Endothelial cell of umbilical vein (primary cell): Measurements from ENCODE around the gene ADAP1. TPM values are rescaled to one million over a fixed set of nuclear protein-coding genes. Genes with fewer than 3 reads are reported as not detected.

Experiments
- BruUV-seq: library from RNA; stranded (reverse); fragments of 400-500 nt; replicated peaks from 2 replicates; lab custom pipeline; 2021; lab: Mats Ljungman, UMichigan
- CTCF ChIA-PET: fragments of 300-600, 350-600 bp; sonication (Branson Sonifier 250); formaldehyde crosslinking; loops from one replicate; lab custom pipeline; 2021; ENCODE audit warnings: antibody characterized with exemption, inconsistent platforms; lab: Charles Lee
- POLR2A ChIA-PET: fragments of 300-600, 350-600 bp; sonication (Branson Sonifier 250); formaldehyde crosslinking; loops from one replicate; lab custom pipeline; 2021; ENCODE audit warnings: antibody characterized with exemption, inconsistent platforms; lab: Charles Lee
- DNase-seq: peaks from one replicate; pipeline ENCODE4 v3.0.0-alpha.2; 2011; ENCODE audit warnings: low read depth, low spot score
- FAIRE-seq: peaks from 2 replicates; lab custom pipeline; 2011; peaks lifted over from hg19 to GRCh38; lab: Jason Lieb, UNC
- H2AFZ ChIP-seq: 2 replicates; pipeline ENCODE4 v1.6.0; 2012; ENCODE audit warnings: low read depth, low read length, control low read depth, inconsistent platforms
- H3K27ac ChIP-seq: 2 replicates; pipeline ENCODE4 v1.5.1; 2011; ENCODE audit warnings: low read depth, mild to moderate bottlenecking, control low read depth, low read length, moderate library complexity; ENCODE audit not compliant: insufficient read depth
- H3K27me3 ChIP-seq, 2 experiments: 2 replicates each; pipeline versions ENCODE4 v1.6.0 to v1.6.1; 2011; ENCODE audit warnings: low read length in 2 of 2, mixed read lengths in 1 of 2; ENCODE audit not compliant: control insufficient read depth in 2 of 2, insufficient read depth in 2 of 2
- H3K36me3 ChIP-seq, 2 experiments: 2 replicates in 1 of 2; 3 replicates in 1 of 2; pipeline ENCODE4 v1.5.1; 2011; ENCODE audit warnings: low read length in 2 of 2, mild to moderate bottlenecking in 1 of 2, moderate library complexity in 1 of 2; ENCODE audit not compliant: control insufficient read depth in 2 of 2, insufficient read depth in 2 of 2; ENCODE audit errors: extremely low read depth in 1 of 2
- H3K4me1 ChIP-seq: 3 replicates; pipeline ENCODE4 v1.5.1; 2011; ENCODE audit warnings: mild to moderate bottlenecking, low read length; ENCODE audit not compliant: control insufficient read depth, insufficient read depth; ENCODE audit errors: extremely low read depth
- H3K4me2 ChIP-seq: 2 replicates; pipeline ENCODE4 v1.6.1; 2011; ENCODE audit warnings: low read length, control low read depth, mixed read lengths; ENCODE audit not compliant: insufficient read depth
- H3K4me3 ChIP-seq, 3 experiments: fragments of 200-600 bp in 1 of 3; sonication (generic), shearing (Covaris generic) in 1 of 3; replicated peaks in 1 of 3; 2 replicates each; pipeline ENCODE4 v1.5.1; 2011 to 2016; ENCODE audit warnings: control low read depth in 3 of 3, low read length in 3 of 3, mild to moderate bottlenecking in 2 of 3, inconsistent platforms in 1 of 3, low read depth in 1 of 3, moderate library complexity in 1 of 3; ENCODE audit not compliant: insufficient read depth in 1 of 3
- H3K79me2 ChIP-seq: 2 replicates; pipeline ENCODE4 v1.6.0; 2012; ENCODE audit warnings: low read length, inconsistent platforms; ENCODE audit not compliant: control insufficient read depth, insufficient read depth
- H3K9ac ChIP-seq: replicated peaks from 2 replicates; pipeline ENCODE3; 2011; ENCODE audit warnings: low read length, control low read depth; ENCODE audit not compliant: insufficient read depth; ENCODE audit errors: extremely low read depth
- H3K9me1 ChIP-seq: replicated peaks from 3 replicates; pipeline ENCODE4 v1.6.0; 2011; ENCODE audit warnings: mild to moderate bottlenecking, low read length; ENCODE audit not compliant: control insufficient read depth, insufficient read depth; ENCODE audit errors: extremely low read depth
- H3K9me3 ChIP-seq: replicated peaks from 2 replicates; pipeline ENCODE4 v1.5.1; 2012; ENCODE audit warnings: low read length, inconsistent platforms; ENCODE audit not compliant: control insufficient read depth, insufficient read depth
- H4K20me1 ChIP-seq: replicated peaks from 2 replicates; pipeline ENCODE3; 2011; ENCODE audit warnings: mild to moderate bottlenecking, low read length; ENCODE audit not compliant: control insufficient read depth, insufficient read depth; ENCODE audit errors: extremely low read depth
- EZH2 ChIP-seq: IDR thresholded peaks from 2 replicates; pipeline ENCODE4 v1.6.1; 2012; ENCODE audit warnings: borderline replicate concordance, low read depth, mild to moderate bottlenecking, moderate library complexity, low read length, inconsistent platforms; ENCODE audit not compliant: severe bottlenecking
- FOS ChIP-seq: IDR thresholded peaks from 2 replicates; pipeline ENCODE4 v1.6.1; 2011; ENCODE audit warnings: mild to moderate bottlenecking, low read length, moderate library complexity, borderline replicate concordance; ENCODE audit not compliant: insufficient read depth
- GATA2 ChIP-seq: IDR thresholded peaks from 2 replicates; pipeline ENCODE4 v1.7.0; 2011; ENCODE audit warnings: low read depth, mild to moderate bottlenecking, moderate library complexity, mixed read lengths, low read length; ENCODE audit not compliant: insufficient read length, insufficient read depth
- JUN ChIP-seq: IDR thresholded peaks from 2 replicates; pipeline ENCODE4 v1.6.1; 2011; ENCODE audit warnings: borderline replicate concordance, low read depth; ENCODE audit not compliant: insufficient read length, insufficient read depth
- MYC ChIP-seq: IDR thresholded peaks from one replicate; pipeline ENCODE4 v1.6.1; 2011; ENCODE audit warnings: mild to moderate bottlenecking, low read depth, low read length
- POLR2A ChIP-seq: IDR thresholded peaks from 2 replicates; pipeline ENCODE4 v1.6.1; 2012; ENCODE audit warnings: low read depth, mild to moderate bottlenecking, control low read depth, low read length
- POLR2AphosphoS5 ChIP-seq: IDR thresholded peaks from 2 replicates; pipeline ENCODE4 v1.6.1; 2012; ENCODE audit warnings: low read depth, mild to moderate bottlenecking, control low read depth, low read length, moderate library complexity; ENCODE audit not compliant: insufficient read depth
- dilution Hi-C: fragments of 300-500 bp; cut with MboI; formaldehyde crosslinking; loops from one replicate; pipeline ENCODE4 v1.15.0; 2019; ENCODE audit warnings: low sequenced_read_pairs; ENCODE audit not compliant: extremely low pct_ligation_motif_present
- intact Hi-C: fragments of 100-400 bp; cut with micrococcal nuclease; formaldehyde crosslinking; loops from one replicate; pipeline ENCODE4 v1.10.0; 2022
- polyA plus RNA-seq, 4 experiments: library from polyadenylated mRNA; depleted of rRNA in 3 of 4; stranded (reverse) in 3 of 4; unstranded in 1 of 4; fragments of >200 nt; gene quantifications; 2 replicates each; pipeline versions ENCODE4 v1.2.1 to v1.2.3, GENCODE V29; 2011 to 2012; ENCODE audit warnings: missing spikeins in 1 of 4
- total RNA-seq: library from RNA; stranded (reverse); gene quantifications from 2 replicates; pipeline ENCODE4 v1.2.3, GENCODE V29; 2021
- TF ChIP-seq, protein P1 (sequence below), 2 donors: IDR thresholded peaks; 1 replicate in 1 of 2; 2 replicates in 1 of 2; pipeline ENCODE4 v1.5.1; 2011; ENCODE audit warnings: low read length in 2 of 2, mild to moderate bottlenecking in 2 of 2, moderate library complexity in 2 of 2, control low read depth in 1 of 2, inconsistent platforms in 1 of 2, low read depth in 1 of 2; ENCODE audit not compliant: insufficient read depth in 1 of 2; ENCODE audit errors: extremely low read depth in 1 of 2
- TF ChIP-seq, protein P2 (sequence below): IDR thresholded peaks from 2 replicates; pipeline ENCODE4 v1.6.1; 2011; ENCODE audit not compliant: insufficient read depth, insufficient read length

ADAP1 gene
- total and polyA plus RNA-seq, 2 donors (not counting 3 experiments of a cell fraction or from before 2014, with no cell fraction given) = 0.49 to 0.58 TPM

DNA sequence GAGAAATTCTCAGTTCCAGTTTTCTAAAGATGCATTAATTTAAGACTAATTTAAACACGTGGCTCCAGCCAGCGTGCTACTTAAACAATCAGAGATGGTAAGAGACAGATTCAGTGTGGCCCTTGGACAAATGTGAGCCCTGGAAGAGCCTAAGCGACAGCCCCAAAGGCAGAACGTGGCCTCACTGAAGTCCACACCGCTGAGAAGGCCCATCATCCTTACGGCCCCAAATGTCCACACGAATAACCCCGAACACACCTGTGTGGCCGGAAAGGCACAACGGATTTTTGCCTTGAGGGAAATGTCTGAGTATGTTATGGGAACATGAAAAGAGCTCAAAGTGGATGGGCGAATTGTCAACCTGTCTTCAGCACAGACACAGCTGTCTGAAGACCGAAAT lies 17.6 kb upstream of the ADAP1 start:
- Histone ChIP-seq H3K4me3 (no peak overlapping the region), H3K9me3 (no peaks in the 10 kb centered on the region), H3K79me2 (peaks cover 45% of the 10 kb centered on the region), H3K27me3 (no peaks in the 10 kb centered on the region), H3K4me2 (no peak overlapping the region), H3K36me3 (peaks cover 19 to 23% of the 10 kb centered on the region in 2 experiments), H2AFZ (no peak overlapping the region), H3K9ac (no peak overlapping the region), H3K27ac (no peak overlapping the region), H4K20me1 (no peaks in the 10 kb centered on the region), H3K9me1 (no peaks in the 10 kb centered on the region), H3K4me1 (peaks cover 9% of the 10 kb centered on the region)
- FAIRE-seq = no peak
- BruUV-seq = no TSS peak
- ChIA-PET CTCF (interaction anchor here (1.5 kb wide), 3 partner anchors 14 to 205 kb away, joined by 3 to 5 read pairs (median 4); no protein-coding TSS in a partner anchor), POLR2A (no interaction called here)
- no peak for DNase-seq
- dilution Hi-C loops = no loop called here
- intact Hi-C loops = no loop called here
- TF ChIP-seq POLR2AphosphoS5 = no peak
- TF ChIP-seq, protein P1, sequence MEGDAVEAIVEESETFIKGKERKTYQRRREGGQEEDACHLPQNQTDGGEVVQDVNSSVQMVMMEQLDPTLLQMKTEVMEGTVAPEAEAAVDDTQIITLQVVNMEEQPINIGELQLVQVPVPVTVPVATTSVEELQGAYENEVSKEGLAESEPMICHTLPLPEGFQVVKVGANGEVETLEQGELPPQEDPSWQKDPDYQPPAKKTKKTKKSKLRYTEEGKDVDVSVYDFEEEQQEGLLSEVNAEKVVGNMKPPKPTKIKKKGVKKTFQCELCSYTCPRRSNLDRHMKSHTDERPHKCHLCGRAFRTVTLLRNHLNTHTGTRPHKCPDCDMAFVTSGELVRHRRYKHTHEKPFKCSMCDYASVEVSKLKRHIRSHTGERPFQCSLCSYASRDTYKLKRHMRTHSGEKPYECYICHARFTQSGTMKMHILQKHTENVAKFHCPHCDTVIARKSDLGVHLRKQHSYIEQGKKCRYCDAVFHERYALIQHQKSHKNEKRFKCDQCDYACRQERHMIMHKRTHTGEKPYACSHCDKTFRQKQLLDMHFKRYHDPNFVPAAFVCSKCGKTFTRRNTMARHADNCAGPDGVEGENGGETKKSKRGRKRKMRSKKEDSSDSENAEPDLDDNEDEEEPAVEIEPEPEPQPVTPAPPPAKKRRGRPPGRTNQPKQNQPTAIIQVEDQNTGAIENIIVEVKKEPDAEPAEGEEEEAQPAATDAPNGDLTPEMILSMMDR (IDR thresholded peaks at IDR 0.05; ENCODE audit: extremely low read depth in 1 of 2, insufficient read depth in 1 of 2, low read depth in 1 of 2, low read length in 2 of 2) = no peak
- TF ChIP-seq JUN = no peak

DNA sequence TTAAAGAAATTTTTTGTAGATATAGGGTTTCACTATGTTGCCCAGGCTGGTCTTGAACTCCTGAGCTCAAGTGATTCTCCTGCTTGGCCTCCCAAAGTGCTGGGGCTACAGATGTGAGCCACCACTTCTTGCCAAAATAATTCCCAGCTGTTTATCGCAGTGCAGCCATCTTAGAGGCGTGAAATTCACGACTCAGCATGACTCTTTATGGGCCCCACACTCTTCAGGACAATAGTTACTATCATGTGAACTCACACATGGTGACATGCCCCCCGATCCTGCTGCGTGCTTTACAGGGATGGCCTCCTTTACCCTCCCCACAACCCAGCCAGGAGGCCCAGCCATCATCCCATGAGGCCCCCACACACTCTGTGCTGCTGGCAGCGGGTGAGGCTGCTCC lies 16.3 kb upstream of the ADAP1 start:
- CTCF ChIA-PET = interaction anchor here (0.7 kb wide), 1 partner anchor 117 kb away, joined by 3 read pairs; the partner anchor contains the start of gene GPER1
- Histone ChIP-seq H3K79me2 (peaks cover 45% of the 10 kb centered on the region), H3K9ac (no peak overlapping the region), H2AFZ (no peak overlapping the region), H3K9me1 (no peaks in the 10 kb centered on the region), H3K36me3 (peaks cover 19 to 24% of the 10 kb centered on the region in 2 experiments), H3K27ac (no peak overlapping the region), H3K4me1 (peaks cover 8% of the 10 kb centered on the region), H3K27me3 (no peaks in the 10 kb centered on the region), H3K9me3 (no peaks in the 10 kb centered on the region), H3K4me3 (no peak overlapping the region), H4K20me1 (no peaks in the 10 kb centered on the region), H3K4me2 (no peak overlapping the region)
- no peak for TF ChIP-seq EZH2
- TF ChIP-seq POLR2A = no peak
- TF ChIP-seq, protein P2, sequence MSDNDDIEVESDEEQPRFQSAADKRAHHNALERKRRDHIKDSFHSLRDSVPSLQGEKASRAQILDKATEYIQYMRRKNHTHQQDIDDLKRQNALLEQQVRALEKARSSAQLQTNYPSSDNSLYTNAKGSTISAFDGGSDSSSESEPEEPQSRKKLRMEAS = no peak
- TF ChIP-seq POLR2AphosphoS5 = no peak
- no peak for TF ChIP-seq FOS
- TF ChIP-seq GATA2 = no peak
- no peak for TF ChIP-seq JUN
- no peak for TF ChIP-seq MYC
- intact Hi-C loops (no loop called here), dilution Hi-C loops (no loop called here)
- BruUV-seq = no TSS peak
- FAIRE-seq (no peak), DNase-seq (no peak)
- POLR2A ChIA-PET = no interaction called here
